ENCODE results near the gene BPIFA1. TPM values are rescaled to one million over a fixed set of nuclear protein-coding genes. Genes with fewer than 3 reads are reported as not detected.

The BPIFA1 gene
- total RNA-seq, 1 donor from 2014 or later: 28.4 TPM

DNA sequence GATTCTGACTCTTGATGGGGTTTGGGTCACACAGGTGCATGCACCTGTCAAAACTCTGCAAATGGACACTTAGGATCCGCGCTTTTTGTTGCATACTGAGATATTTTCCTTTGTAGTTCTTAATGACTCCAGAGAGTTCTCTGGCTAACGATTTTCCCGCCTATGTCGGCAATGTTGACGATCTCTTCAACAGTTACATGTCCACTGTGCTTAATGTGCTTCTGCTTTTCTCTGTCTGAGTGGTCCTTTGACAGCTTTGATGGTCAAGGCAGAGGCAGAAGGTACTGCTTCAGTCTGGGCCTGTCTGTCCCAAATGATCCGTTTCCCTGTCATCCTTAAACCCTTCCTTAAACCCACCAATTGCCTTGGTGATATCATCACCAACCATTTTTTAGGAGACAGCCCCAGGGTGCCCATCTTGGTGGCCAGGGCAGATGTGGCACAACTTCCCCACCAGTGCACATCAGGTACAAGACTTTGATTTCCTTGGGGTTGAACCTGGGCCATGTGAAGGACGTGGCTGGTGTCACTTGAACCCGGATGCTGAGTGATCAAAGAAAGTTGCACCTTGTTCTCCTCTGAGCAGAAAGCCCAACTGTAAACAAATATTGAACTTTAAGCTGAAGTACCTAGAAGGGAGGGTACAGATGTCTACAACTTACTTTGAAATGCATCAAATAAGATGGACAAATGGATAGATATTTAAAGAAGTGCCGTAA is 36.5 kb downstream of the BPIFA1 start:
- Histone ChIP-seq H3K9me3 (no peaks in the 10 kb centered on the region), H3K4me1 (no peaks in the 10 kb centered on the region), H3K27ac (no peak overlapping the region), H3K27me3 (ENCODE audit: low read depth) (peaks cover 7% of the 10 kb centered on the region), H3K4me3 (no peak overlapping the region), H3K36me3 (no peaks in the 10 kb centered on the region)
- DNase-seq (no peak), ATAC-seq (no peak)
- TF ChIP-seq, protein P1, sequence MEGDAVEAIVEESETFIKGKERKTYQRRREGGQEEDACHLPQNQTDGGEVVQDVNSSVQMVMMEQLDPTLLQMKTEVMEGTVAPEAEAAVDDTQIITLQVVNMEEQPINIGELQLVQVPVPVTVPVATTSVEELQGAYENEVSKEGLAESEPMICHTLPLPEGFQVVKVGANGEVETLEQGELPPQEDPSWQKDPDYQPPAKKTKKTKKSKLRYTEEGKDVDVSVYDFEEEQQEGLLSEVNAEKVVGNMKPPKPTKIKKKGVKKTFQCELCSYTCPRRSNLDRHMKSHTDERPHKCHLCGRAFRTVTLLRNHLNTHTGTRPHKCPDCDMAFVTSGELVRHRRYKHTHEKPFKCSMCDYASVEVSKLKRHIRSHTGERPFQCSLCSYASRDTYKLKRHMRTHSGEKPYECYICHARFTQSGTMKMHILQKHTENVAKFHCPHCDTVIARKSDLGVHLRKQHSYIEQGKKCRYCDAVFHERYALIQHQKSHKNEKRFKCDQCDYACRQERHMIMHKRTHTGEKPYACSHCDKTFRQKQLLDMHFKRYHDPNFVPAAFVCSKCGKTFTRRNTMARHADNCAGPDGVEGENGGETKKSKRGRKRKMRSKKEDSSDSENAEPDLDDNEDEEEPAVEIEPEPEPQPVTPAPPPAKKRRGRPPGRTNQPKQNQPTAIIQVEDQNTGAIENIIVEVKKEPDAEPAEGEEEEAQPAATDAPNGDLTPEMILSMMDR (IDR thresholded peaks at IDR 0.05): no peak
- intact Hi-C loops (cut with DNase I): no loop called here

GRCh38 chr20:33273117-33273851 is 37.5 kb downstream of the BPIFA1 start:
- DNase-seq (no peak), ATAC-seq (no peak)
- intact Hi-C loops (cut with DNase I): no loop called here
- TF ChIP-seq, protein P1 (IDR thresholded peaks at IDR 0.05): no peak
- H3K4me1 ChIP-seq: no peaks in the 10 kb centered on the region
- no peak overlapping the region for H3K27ac ChIP-seq
- H3K4me3 ChIP-seq: no peak overlapping the region
- H3K27me3 ChIP-seq (ENCODE audit: low read depth): peaks cover 9% of the 10 kb centered on the region
- no peaks in the 10 kb centered on the region for H3K9me3 ChIP-seq
- H3K36me3 ChIP-seq: no peaks in the 10 kb centered on the region

GRCh38 chr20:33275215-33275614 is 39.4 kb downstream of the BPIFA1 start:
- DNase-seq (no peak), ATAC-seq (no peak)
- Histone ChIP-seq H3K27me3 (ENCODE audit: low read depth) (peaks cover 5% of the 10 kb centered on the region), H3K4me3 (no peak overlapping the region), H3K36me3 (no peaks in the 10 kb centered on the region), H3K27ac (no peak overlapping the region), H3K9me3 (no peaks in the 10 kb centered on the region), H3K4me1 (no peaks in the 10 kb centered on the region)
- TF ChIP-seq, protein P1 (IDR thresholded peaks at IDR 0.05): no peak
- intact Hi-C loops (cut with DNase I): no loop called here

- H3K4me1 ChIP-seq: no peaks in the 10 kb centered on the region
- no peak overlapping the region for H3K4me3 ChIP-seq
- H3K9me3 ChIP-seq: no peaks in the 10 kb centered on the region
- ATAC-seq (no peak), DNase-seq (no peak)
- H3K27me3 ChIP-seq (ENCODE audit: low read depth): peaks cover 5% of the 10 kb centered on the region
- no peak overlapping the region for H3K27ac ChIP-seq
- TF ChIP-seq, protein P1 (IDR thresholded peaks at IDR 0.05): no peak
- H3K36me3 ChIP-seq: no peaks in the 10 kb centered on the region
- intact Hi-C loops (cut with DNase I): no loop called here
Measured at GRCh38 chr20:33275871-33276270, 40.1 kb downstream of the BPIFA1 start.

DNA sequence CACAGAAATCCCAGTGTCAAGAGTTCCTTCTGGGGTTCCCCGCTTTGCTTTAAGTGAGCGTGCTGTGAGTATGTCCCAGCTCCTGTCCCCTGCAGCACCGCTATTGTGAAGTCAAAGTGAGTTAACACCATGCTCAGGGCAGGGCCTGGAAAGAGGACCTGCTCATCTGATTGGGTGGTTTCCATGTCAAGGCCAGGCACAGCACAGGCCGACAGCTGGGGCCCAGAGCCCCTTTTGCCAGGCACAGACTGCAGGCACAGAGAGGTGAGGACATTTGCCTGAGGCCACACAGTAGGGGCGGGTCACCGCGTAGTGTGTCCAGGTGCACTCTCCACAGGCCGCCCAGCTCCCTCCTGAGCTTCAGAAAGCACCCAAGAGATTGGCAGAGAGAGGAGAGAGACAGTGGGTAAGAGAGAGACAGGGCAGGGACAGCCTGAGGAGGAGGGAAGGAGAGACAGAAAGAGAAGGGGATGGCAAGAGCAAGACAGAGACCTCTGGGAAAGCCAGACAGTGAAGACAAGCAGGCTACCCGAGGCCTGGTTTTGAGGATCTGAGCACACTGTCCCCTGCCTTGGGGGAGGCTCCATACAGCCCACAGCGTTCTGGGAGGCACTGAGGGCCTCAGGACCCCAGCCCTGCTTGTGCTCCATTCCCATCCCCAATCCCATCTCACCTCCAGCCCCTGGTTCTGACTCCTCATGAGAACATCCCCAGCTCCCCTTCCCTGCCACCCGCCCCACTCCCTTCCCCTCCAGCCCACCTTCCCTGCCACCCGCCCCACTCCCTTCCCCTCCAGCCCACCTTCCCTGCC is 40.7 kb downstream of the BPIFA1 start:
- TF ChIP-seq, protein P1 (IDR thresholded peaks at IDR 0.05): no peak
- ATAC-seq (peak in 1 of 2 donors; percentile 7), DNase-seq (no peak)
- no peaks in the 10 kb centered on the region for H3K4me1 ChIP-seq
- no peak overlapping the region for H3K4me3 ChIP-seq
- H3K9me3 ChIP-seq: no peaks in the 10 kb centered on the region
- H3K27me3 ChIP-seq (ENCODE audit: low read depth): peaks cover 5% of the 10 kb centered on the region
- intact Hi-C loops (cut with DNase I): no loop called here
- no peak overlapping the region for H3K27ac ChIP-seq
- H3K36me3 ChIP-seq: no peaks in the 10 kb centered on the region
